ENCODE measurements around the gene NEU3. TPM values are rescaled to one million over a fixed set of nuclear protein-coding genes. Genes with fewer than 3 reads are reported as not detected.
"Not testable (repeated sequence)": the region's sequence is repeated elsewhere in the genome, so short reads cannot be mapped to it uniquely, and the experiment has no call there.

Gene NEU3
- total and polyA plus RNA-seq, 4 donors: 2.7 to 9.5 (median 5.3) TPM

- not testable (repeated sequence) for H3K36me3 ChIP-seq (ENCODE audit: control insufficient read depth in 4 of 4, insufficient read depth in 3 of 4, low read depth in 1 of 4, low read length in 3 of 4); H3K27me3 ChIP-seq (ENCODE audit: control insufficient read depth in 4 of 4, insufficient read depth in 4 of 4, low read length in 3 of 4); H3K27ac ChIP-seq (ENCODE audit: low read depth in 1 of 2, low read length in 2 of 2); H3K4me1 ChIP-seq (ENCODE audit: control insufficient read depth in 4 of 4, insufficient read depth in 4 of 4, low read length in 3 of 4); H3K9me3 ChIP-seq (ENCODE audit: control insufficient read depth in 4 of 4, low read length in 3 of 4); H3K9ac ChIP-seq (ENCODE audit: low read depth in 1 of 2, low read length in 2 of 2); DNase-seq (ENCODE audit: low spot score); H3K4me3 ChIP-seq (ENCODE audit: low read depth in 1 of 3, low read length in 3 of 3)
- WGBS: 89% methylated on average over 15 of the region's 15 CpGs
Observed at GRCh38 chr11:75044381-75045170, 55.8 kb downstream of the NEU3 start.

GRCh38 chr11:75046668-75047067 lies 57.9 kb downstream of the NEU3 start:
- not testable (repeated sequence) for H3K9me3 ChIP-seq (ENCODE audit: control insufficient read depth in 4 of 4, low read length in 3 of 4); DNase-seq (ENCODE audit: low spot score); H3K4me1 ChIP-seq (ENCODE audit: control insufficient read depth in 4 of 4, insufficient read depth in 4 of 4, low read length in 3 of 4); H3K36me3 ChIP-seq (ENCODE audit: control insufficient read depth in 4 of 4, insufficient read depth in 3 of 4, low read depth in 1 of 4, low read length in 3 of 4); H3K27ac ChIP-seq (ENCODE audit: low read depth in 1 of 2, low read length in 2 of 2); H3K27me3 ChIP-seq (ENCODE audit: control insufficient read depth in 4 of 4, insufficient read depth in 4 of 4, low read length in 3 of 4); H3K9ac ChIP-seq (ENCODE audit: low read depth in 1 of 2, low read length in 2 of 2); H3K4me3 ChIP-seq (ENCODE audit: low read depth in 1 of 3, low read length in 3 of 3)
- 81% methylated on average over 5 of the region's 5 CpGs for WGBS

DNA sequence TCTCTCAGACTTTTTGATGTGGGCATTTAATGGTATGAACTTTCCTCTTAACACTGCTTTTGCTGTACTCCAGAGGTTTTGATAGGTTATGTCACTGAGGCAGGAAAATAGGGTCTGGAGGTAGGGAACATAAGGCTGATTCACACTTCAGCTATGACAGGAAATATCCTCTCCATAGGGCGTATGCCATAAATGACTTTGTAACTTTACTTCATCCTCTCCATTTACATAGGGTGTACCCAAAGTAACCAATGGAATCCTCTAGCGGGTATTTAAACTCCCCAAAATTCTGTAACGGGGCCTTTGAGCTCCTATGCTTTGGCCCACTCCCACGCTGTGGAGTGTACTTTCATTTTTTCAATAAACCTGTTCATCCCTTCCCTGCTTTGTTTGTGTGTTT lies 58.5 kb downstream of the NEU3 start:
- no peaks in the 10 kb centered on the region for H3K27me3 ChIP-seq (ENCODE audit: control insufficient read depth in 4 of 4, insufficient read depth in 4 of 4, low read length in 3 of 4)
- DNase-seq (ENCODE audit: low spot score): no peak
- H3K27ac ChIP-seq (ENCODE audit: low read depth in 1 of 2, low read length in 2 of 2): no peak overlapping the region
- no peaks in the 10 kb centered on the region for H3K4me1 ChIP-seq (ENCODE audit: control insufficient read depth in 4 of 4, insufficient read depth in 4 of 4, low read length in 3 of 4)
- 95% methylated on average over 4 of the region's 4 CpGs for whole genome bisulfite sequencing
- H3K9me3 ChIP-seq (ENCODE audit: control insufficient read depth in 4 of 4, low read length in 3 of 4): peaks cover 0 to under 1% (median 0%) of the 10 kb centered on the region in 4 donors
- TF ChIP-seq, protein P1, sequence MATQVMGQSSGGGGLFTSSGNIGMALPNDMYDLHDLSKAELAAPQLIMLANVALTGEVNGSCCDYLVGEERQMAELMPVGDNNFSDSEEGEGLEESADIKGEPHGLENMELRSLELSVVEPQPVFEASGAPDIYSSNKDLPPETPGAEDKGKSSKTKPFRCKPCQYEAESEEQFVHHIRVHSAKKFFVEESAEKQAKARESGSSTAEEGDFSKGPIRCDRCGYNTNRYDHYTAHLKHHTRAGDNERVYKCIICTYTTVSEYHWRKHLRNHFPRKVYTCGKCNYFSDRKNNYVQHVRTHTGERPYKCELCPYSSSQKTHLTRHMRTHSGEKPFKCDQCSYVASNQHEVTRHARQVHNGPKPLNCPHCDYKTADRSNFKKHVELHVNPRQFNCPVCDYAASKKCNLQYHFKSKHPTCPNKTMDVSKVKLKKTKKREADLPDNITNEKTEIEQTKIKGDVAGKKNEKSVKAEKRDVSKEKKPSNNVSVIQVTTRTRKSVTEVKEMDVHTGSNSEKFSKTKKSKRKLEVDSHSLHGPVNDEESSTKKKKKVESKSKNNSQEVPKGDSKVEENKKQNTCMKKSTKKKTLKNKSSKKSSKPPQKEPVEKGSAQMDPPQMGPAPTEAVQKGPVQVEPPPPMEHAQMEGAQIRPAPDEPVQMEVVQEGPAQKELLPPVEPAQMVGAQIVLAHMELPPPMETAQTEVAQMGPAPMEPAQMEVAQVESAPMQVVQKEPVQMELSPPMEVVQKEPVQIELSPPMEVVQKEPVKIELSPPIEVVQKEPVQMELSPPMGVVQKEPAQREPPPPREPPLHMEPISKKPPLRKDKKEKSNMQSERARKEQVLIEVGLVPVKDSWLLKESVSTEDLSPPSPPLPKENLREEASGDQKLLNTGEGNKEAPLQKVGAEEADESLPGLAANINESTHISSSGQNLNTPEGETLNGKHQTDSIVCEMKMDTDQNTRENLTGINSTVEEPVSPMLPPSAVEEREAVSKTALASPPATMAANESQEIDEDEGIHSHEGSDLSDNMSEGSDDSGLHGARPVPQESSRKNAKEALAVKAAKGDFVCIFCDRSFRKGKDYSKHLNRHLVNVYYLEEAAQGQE (IDR thresholded peaks at IDR 0.05): no peak
- no peak for TF ChIP-seq EGR1 (IDR thresholded peaks at IDR 0.05; ENCODE audit: low read depth in 2 of 2)
- TF ChIP-seq FOXA1 (IDR thresholded peaks at IDR 0.05): no peak
- TF ChIP-seq SP1 (IDR thresholded peaks at IDR 0.05): no peak
- TF ChIP-seq NR2F2 (IDR thresholded peaks at IDR 0.05): no peak
- TF ChIP-seq TAF1 (conservative IDR thresholded peaks at IDR 0.05): no peak
- TF ChIP-seq JUND (IDR thresholded peaks at IDR 0.05): no peak
- TF ChIP-seq FOXA2 (IDR thresholded peaks at IDR 0.05): no peak
- no peak for TF ChIP-seq ZBTB33 (IDR thresholded peaks at IDR 0.05)
- no peak for TF ChIP-seq RAD21 (IDR thresholded peaks at IDR 0.05)
- TF ChIP-seq HNF4G (IDR thresholded peaks at IDR 0.05): no peak
- TF ChIP-seq MAX (IDR thresholded peaks at IDR 0.05): no peak
- TF ChIP-seq GABPA (IDR thresholded peaks at IDR 0.05 in 1 of 2, conservative IDR thresholded peaks at IDR 0.05 in 1 of 2): no peak
- TF ChIP-seq ATF3 (IDR thresholded peaks at IDR 0.05): no peak
- no peak for TF ChIP-seq RXRA (IDR thresholded peaks at IDR 0.05)
- no peak for TF ChIP-seq YY1 (IDR thresholded peaks at IDR 0.05)
- H3K9ac ChIP-seq (ENCODE audit: low read depth in 1 of 2, low read length in 2 of 2): no peak overlapping the region
- H3K4me3 ChIP-seq (ENCODE audit: low read depth in 1 of 3, low read length in 3 of 3): no peak overlapping the region
- H3K36me3 ChIP-seq (ENCODE audit: control insufficient read depth in 4 of 4, insufficient read depth in 3 of 4, low read depth in 1 of 4, low read length in 3 of 4): no peaks in the 10 kb centered on the region

GRCh38 chr11:75049501-75050266 lies 61.0 kb downstream of the NEU3 start:
- not testable (repeated sequence) for H3K27ac ChIP-seq (ENCODE audit: low read depth in 1 of 2, low read length in 2 of 2); DNase-seq (ENCODE audit: low spot score)
- 73% methylated on average over 8 of the region's 8 CpGs for WGBS

More at GRCh38 chr11:75049501-75050266, 61.0 kb downstream of the NEU3 start:
- not testable (repeated sequence) for H3K27me3 ChIP-seq (ENCODE audit: control insufficient read depth in 4 of 4, insufficient read depth in 4 of 4, low read length in 3 of 4); H3K4me1 ChIP-seq (ENCODE audit: control insufficient read depth in 4 of 4, insufficient read depth in 4 of 4, low read length in 3 of 4); H3K36me3 ChIP-seq (ENCODE audit: control insufficient read depth in 4 of 4, insufficient read depth in 3 of 4, low read depth in 1 of 4, low read length in 3 of 4); H3K9me3 ChIP-seq (ENCODE audit: control insufficient read depth in 4 of 4, low read length in 3 of 4); H3K4me3 ChIP-seq (ENCODE audit: low read depth in 1 of 3, low read length in 3 of 3); H3K9ac ChIP-seq (ENCODE audit: low read depth in 1 of 2, low read length in 2 of 2)
